Measurements from ENCODE around the gene VNN1.

VNN1 gene

DNA sequence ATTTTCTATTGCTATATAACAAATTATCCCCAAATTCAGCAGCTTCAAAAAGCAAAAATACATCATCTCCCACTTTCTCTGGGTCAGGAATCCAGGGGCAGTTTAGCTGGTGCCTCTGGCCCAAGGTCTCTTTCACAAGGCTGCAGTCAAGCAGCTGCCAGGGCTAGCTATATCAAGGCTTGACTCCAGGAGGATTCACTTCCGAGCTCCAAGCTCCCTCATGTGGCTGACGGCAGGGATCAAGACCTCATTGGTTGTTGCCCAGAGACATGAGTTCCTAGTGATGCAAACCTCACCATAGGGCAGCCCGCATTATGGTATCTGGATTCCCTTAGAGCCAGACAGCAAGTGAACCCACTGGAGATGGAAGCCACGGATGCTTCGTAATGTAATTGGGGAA, 1.3 kb upstream of the VNN1 start:
- TF ChIP-seq, protein P1, sequence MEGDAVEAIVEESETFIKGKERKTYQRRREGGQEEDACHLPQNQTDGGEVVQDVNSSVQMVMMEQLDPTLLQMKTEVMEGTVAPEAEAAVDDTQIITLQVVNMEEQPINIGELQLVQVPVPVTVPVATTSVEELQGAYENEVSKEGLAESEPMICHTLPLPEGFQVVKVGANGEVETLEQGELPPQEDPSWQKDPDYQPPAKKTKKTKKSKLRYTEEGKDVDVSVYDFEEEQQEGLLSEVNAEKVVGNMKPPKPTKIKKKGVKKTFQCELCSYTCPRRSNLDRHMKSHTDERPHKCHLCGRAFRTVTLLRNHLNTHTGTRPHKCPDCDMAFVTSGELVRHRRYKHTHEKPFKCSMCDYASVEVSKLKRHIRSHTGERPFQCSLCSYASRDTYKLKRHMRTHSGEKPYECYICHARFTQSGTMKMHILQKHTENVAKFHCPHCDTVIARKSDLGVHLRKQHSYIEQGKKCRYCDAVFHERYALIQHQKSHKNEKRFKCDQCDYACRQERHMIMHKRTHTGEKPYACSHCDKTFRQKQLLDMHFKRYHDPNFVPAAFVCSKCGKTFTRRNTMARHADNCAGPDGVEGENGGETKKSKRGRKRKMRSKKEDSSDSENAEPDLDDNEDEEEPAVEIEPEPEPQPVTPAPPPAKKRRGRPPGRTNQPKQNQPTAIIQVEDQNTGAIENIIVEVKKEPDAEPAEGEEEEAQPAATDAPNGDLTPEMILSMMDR (IDR thresholded peaks at IDR 0.05; ENCODE audit: insufficient read depth, low read length, poor library complexity, severe bottlenecking): no peak
- TF ChIP-seq EZH2phosphoT487 (conservative IDR thresholded peaks at IDR 0.05; ENCODE audit: low read length): no peak
- Histone ChIP-seq H3K4me2 (ENCODE audit: low read depth, low read length, poor library complexity, severe bottlenecking) (no peak overlapping the region), H3K36me3 (ENCODE audit: low read length) (no peaks in the 10 kb centered on the region), H3K9me3 (ENCODE audit: insufficient read depth, low read length) (no peaks in the 10 kb centered on the region), H4K20me1 (ENCODE audit: low read depth, low read length) (no peaks in the 10 kb centered on the region), H3K9ac (ENCODE audit: low read length) (no peak overlapping the region), H3K27ac (ENCODE audit: low read depth, low read length) (no peak overlapping the region), H3K4me3 (ENCODE audit: insufficient read depth, low read length, poor library complexity, severe bottlenecking) (no peak overlapping the region), H3F3A (ENCODE audit: insufficient read depth) (no peaks in the 10 kb centered on the region), H3K27me3 (ENCODE audit: low read length) (no peaks in the 10 kb centered on the region), H2AFZ (ENCODE audit: low read depth, low read length, severe bottlenecking) (no peak overlapping the region), H3K9me2 (replicated peaks; ENCODE audit: insufficient read depth, low read length) (no peaks in the 10 kb centered on the region), H3K79me2 (ENCODE audit: insufficient read depth, low read length) (no peaks in the 10 kb centered on the region)

DNA sequence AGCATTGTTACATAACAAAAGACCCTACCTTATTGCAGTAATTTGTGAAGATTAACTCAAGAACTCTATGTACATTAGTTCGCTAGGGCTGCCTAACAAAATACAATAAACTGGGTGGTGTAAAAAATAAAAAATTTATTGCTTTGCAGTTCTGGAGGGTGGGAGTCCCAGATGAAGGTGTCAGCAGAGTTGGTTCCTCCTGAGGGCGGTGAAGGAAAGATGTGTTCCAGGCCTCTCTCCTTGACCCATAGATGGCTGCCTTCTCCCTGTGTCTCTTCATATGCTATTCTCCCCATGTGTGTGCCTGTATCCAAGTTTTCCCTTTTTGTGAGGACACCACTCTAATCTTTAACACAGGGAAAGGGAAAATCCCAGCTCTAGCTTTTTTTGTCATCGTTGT, 305 bp upstream of the VNN1 start:
- no peak overlapping the region for H3K9ac ChIP-seq (ENCODE audit: low read length)
- H3K27me3 ChIP-seq (ENCODE audit: low read length): no peaks in the 10 kb centered on the region

DNA sequence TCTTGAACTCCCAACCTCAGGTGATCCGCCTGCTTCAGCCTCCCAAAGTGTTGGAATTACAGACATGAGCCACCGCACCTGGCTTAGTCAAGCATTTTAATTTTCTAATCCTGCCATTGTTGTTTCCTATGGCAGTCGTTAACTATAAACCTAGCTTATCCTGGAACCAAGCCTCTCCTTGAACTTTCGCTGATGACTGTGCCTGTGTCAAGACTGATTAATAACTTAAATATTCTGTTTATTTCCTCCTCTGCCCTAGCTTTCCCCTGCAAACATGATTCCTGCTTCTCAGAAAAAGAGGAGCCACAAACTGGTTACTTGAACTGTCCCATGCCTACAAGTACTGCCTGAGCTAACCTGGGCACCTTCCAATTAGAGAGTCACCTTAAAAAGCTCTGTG, 1.5 kb downstream of the VNN1 start:
- Histone ChIP-seq H3K79me2 (ENCODE audit: insufficient read depth, low read length) (no peaks in the 10 kb centered on the region), H3K4me3 (ENCODE audit: insufficient read depth, low read length, poor library complexity, severe bottlenecking) (no peak overlapping the region), H3F3A (ENCODE audit: insufficient read depth) (no peaks in the 10 kb centered on the region), H3K4me2 (ENCODE audit: low read depth, low read length, poor library complexity, severe bottlenecking) (no peak overlapping the region), H3K9me2 (replicated peaks; ENCODE audit: insufficient read depth, low read length) (no peaks in the 10 kb centered on the region), H3K9me3 (ENCODE audit: insufficient read depth, low read length) (no peaks in the 10 kb centered on the region), H3K27ac (ENCODE audit: low read depth, low read length) (no peak overlapping the region), H3K27me3 (ENCODE audit: low read length) (no peaks in the 10 kb centered on the region), H3K9ac (ENCODE audit: low read length) (no peak overlapping the region), H4K20me1 (ENCODE audit: low read depth, low read length) (no peaks in the 10 kb centered on the region), H2AFZ (ENCODE audit: low read depth, low read length, severe bottlenecking) (no peak overlapping the region), H3K36me3 (ENCODE audit: low read length) (no peaks in the 10 kb centered on the region)
- no peak for TF ChIP-seq EZH2phosphoT487 (conservative IDR thresholded peaks at IDR 0.05; ENCODE audit: low read length)
- TF ChIP-seq, protein P1 (IDR thresholded peaks at IDR 0.05; ENCODE audit: insufficient read depth, low read length, poor library complexity, severe bottlenecking): no peak

More for the DNA sequence above, 305 bp upstream of the VNN1 start:
- no peaks in the 10 kb centered on the region for H4K20me1 ChIP-seq (ENCODE audit: low read depth, low read length)
- H3K79me2 ChIP-seq (ENCODE audit: insufficient read depth, low read length): no peaks in the 10 kb centered on the region
- no peaks in the 10 kb centered on the region for H3K36me3 ChIP-seq (ENCODE audit: low read length)
- H2AFZ ChIP-seq (ENCODE audit: low read depth, low read length, severe bottlenecking): no peak overlapping the region
- H3K9me2 ChIP-seq (replicated peaks; ENCODE audit: insufficient read depth, low read length): no peaks in the 10 kb centered on the region
- H3F3A ChIP-seq (ENCODE audit: insufficient read depth): no peaks in the 10 kb centered on the region
- no peak for TF ChIP-seq EZH2phosphoT487 (conservative IDR thresholded peaks at IDR 0.05; ENCODE audit: low read length)
- TF ChIP-seq, protein P1 (IDR thresholded peaks at IDR 0.05; ENCODE audit: insufficient read depth, low read length, poor library complexity, severe bottlenecking): no peak
- no peaks in the 10 kb centered on the region for H3K9me3 ChIP-seq (ENCODE audit: insufficient read depth, low read length)
- H3K4me3 ChIP-seq (ENCODE audit: insufficient read depth, low read length, poor library complexity, severe bottlenecking): no peak overlapping the region
- H3K4me2 ChIP-seq (ENCODE audit: low read depth, low read length, poor library complexity, severe bottlenecking): no peak overlapping the region
- H3K27ac ChIP-seq (ENCODE audit: low read depth, low read length): no peak overlapping the region

Measured in SU-DHL-6 (cell line).